Activated naive CD4-positive, alpha-beta T cell treated with anti-CD3 and anti-CD28 coated beads for 36 hours (primary cell): ENCODE measurements around the gene IMMP2L. TPM values are rescaled to one million over a fixed set of nuclear protein-coding genes. Genes with fewer than 3 reads are reported as not detected.

Experiments
- CTCF ChIA-PET: fragments of 350-600 bp; sonication (Branson Sonifier 250); formaldehyde crosslinking; loops from one replicate; lab custom pipeline; 2021; ENCODE audit warnings: antibody characterized with exemption; lab: Charles Lee
- DNase-seq: peaks from one replicate; pipeline ENCODE4 v3.0.0-alpha.2; 2020
- H3K27ac Mint-ChIP-seq: one replicate; pipeline ENCODE4 v1.8.0; 2021; ENCODE audit warnings: mild to moderate bottlenecking, mixed read lengths
- H3K27me3 Mint-ChIP-seq: one replicate; pipeline ENCODE4 v1.8.0; 2021; ENCODE audit warnings: low read depth, mixed read lengths
- H3K36me3 Mint-ChIP-seq: one replicate; pipeline ENCODE4 v1.8.0; 2021; ENCODE audit warnings: low read depth, mixed read lengths
- H3K4me1 Mint-ChIP-seq: one replicate; pipeline ENCODE4 v1.8.0; 2021; ENCODE audit warnings: low read depth, mixed read lengths
- H3K4me3 Mint-ChIP-seq: one replicate; pipeline ENCODE4 v1.8.0; 2021; ENCODE audit warnings: mild to moderate bottlenecking, moderate library complexity, mixed read lengths
- H3K9me3 Mint-ChIP-seq: one replicate; pipeline ENCODE4 v1.8.0; 2021; ENCODE audit warnings: mixed read lengths
- intact Hi-C: fragments of 100-400 bp; cut with micrococcal nuclease; formaldehyde crosslinking; loops from one replicate; pipeline ENCODE4 v1.15.1; 2023
- total RNA-seq, 2 experiments: library from RNA; stranded (reverse); gene quantifications; one replicate each; pipeline ENCODE4 v1.2.3, GENCODE V29; 2021

The IMMP2L gene
- total RNA-seq, 2 experiments from 2014 or later: 24.4 to 26.6 TPM

GRCh38 chr7:110875346-110875745 lies 686.9 kb downstream of the IMMP2L start:
- no peaks in the 10 kb centered on the region for H3K36me3 Mint-ChIP-seq
- H3K4me3 Mint-ChIP-seq: no peak overlapping the region
- no peak for DNase-seq
- CTCF ChIA-PET: no interaction called here
- H3K27me3 Mint-ChIP-seq: no peaks in the 10 kb centered on the region
- H3K4me1 Mint-ChIP-seq: no peaks in the 10 kb centered on the region
- no peaks in the 10 kb centered on the region for H3K9me3 Mint-ChIP-seq
- intact Hi-C loops: no loop called here
- H3K27ac Mint-ChIP-seq: no peak overlapping the region

GRCh38 chr7:110871856-110872255 lies 690.4 kb downstream of the IMMP2L start:
- no peaks in the 10 kb centered on the region for H3K27me3 Mint-ChIP-seq
- intact Hi-C loops: no loop called here
- no peak overlapping the region for H3K4me3 Mint-ChIP-seq
- no peaks in the 10 kb centered on the region for H3K4me1 Mint-ChIP-seq
- DNase-seq: no peak
- no peaks in the 10 kb centered on the region for H3K9me3 Mint-ChIP-seq
- no peak overlapping the region for H3K27ac Mint-ChIP-seq
- CTCF ChIA-PET: no interaction called here
- H3K36me3 Mint-ChIP-seq: no peaks in the 10 kb centered on the region

- CTCF ChIA-PET: no interaction called here
- H3K4me1 Mint-ChIP-seq: no peaks in the 10 kb centered on the region
- no peaks in the 10 kb centered on the region for H3K9me3 Mint-ChIP-seq
- intact Hi-C loops: no loop called here
- no peak overlapping the region for H3K27ac Mint-ChIP-seq
- no peaks in the 10 kb centered on the region for H3K27me3 Mint-ChIP-seq
- H3K4me3 Mint-ChIP-seq: no peak overlapping the region
- no peak for DNase-seq
- H3K36me3 Mint-ChIP-seq: no peaks in the 10 kb centered on the region
These were observed 691.4 kb downstream of the IMMP2L start for GRCh38 chr7:110870926-110871325.

- Mint-ChIP-seq H3K27me3 (no peaks in the 10 kb centered on the region), H3K4me3 (no peak overlapping the region), H3K36me3 (no peaks in the 10 kb centered on the region), H3K9me3 (no peaks in the 10 kb centered on the region), H3K4me1 (no peaks in the 10 kb centered on the region), H3K27ac (no peak overlapping the region)
- DNase-seq: no peak
- intact Hi-C loops: no loop called here
- CTCF ChIA-PET: no interaction called here
These were observed 693.8 kb downstream of the IMMP2L start for GRCh38 chr7:110868458-110868857.

GRCh38 chr7:110867771-110868170 lies 694.5 kb downstream of the IMMP2L start:
- no peaks in the 10 kb centered on the region for H3K27me3 Mint-ChIP-seq
- no peak overlapping the region for H3K4me3 Mint-ChIP-seq
- CTCF ChIA-PET: no interaction called here
- no peaks in the 10 kb centered on the region for H3K36me3 Mint-ChIP-seq
- intact Hi-C loops: no loop called here
- no peaks in the 10 kb centered on the region for H3K4me1 Mint-ChIP-seq
- no peak overlapping the region for H3K27ac Mint-ChIP-seq
- no peaks in the 10 kb centered on the region for H3K9me3 Mint-ChIP-seq
- no peak for DNase-seq

- Mint-ChIP-seq H3K4me1 (no peaks in the 10 kb centered on the region), H3K4me3 (no peak overlapping the region), H3K36me3 (no peaks in the 10 kb centered on the region), H3K27ac (no peak overlapping the region), H3K27me3 (no peaks in the 10 kb centered on the region), H3K9me3 (no peaks in the 10 kb centered on the region)
- intact Hi-C loops: no loop called here
- CTCF ChIA-PET: no interaction called here
- no peak for DNase-seq
These were observed 699.0 kb downstream of the IMMP2L start for GRCh38 chr7:110863258-110863657.

- Mint-ChIP-seq H3K27me3 (no peaks in the 10 kb centered on the region), H3K36me3 (no peaks in the 10 kb centered on the region), H3K4me1 (no peaks in the 10 kb centered on the region), H3K4me3 (no peak overlapping the region), H3K9me3 (no peaks in the 10 kb centered on the region), H3K27ac (no peak overlapping the region)
- CTCF ChIA-PET: no interaction called here
- no peak for DNase-seq
- intact Hi-C loops: no loop called here
These were observed 701.1 kb downstream of the IMMP2L start for GRCh38 chr7:110861163-110861562.

- DNase-seq: no peak
- CTCF ChIA-PET: no interaction called here
- intact Hi-C loops: no loop called here
- H3K4me1 Mint-ChIP-seq: no peaks in the 10 kb centered on the region
- no peaks in the 10 kb centered on the region for H3K27me3 Mint-ChIP-seq
- no peak overlapping the region for H3K4me3 Mint-ChIP-seq
- no peak overlapping the region for H3K27ac Mint-ChIP-seq
- H3K36me3 Mint-ChIP-seq: no peaks in the 10 kb centered on the region
- H3K9me3 Mint-ChIP-seq: no peaks in the 10 kb centered on the region
These were observed 705.2 kb downstream of the IMMP2L start for GRCh38 chr7:110857106-110857505.

GRCh38 chr7:110856704-110857103 lies 705.6 kb downstream of the IMMP2L start:
- no peaks in the 10 kb centered on the region for H3K4me1 Mint-ChIP-seq
- no peak overlapping the region for H3K4me3 Mint-ChIP-seq
- H3K36me3 Mint-ChIP-seq: no peaks in the 10 kb centered on the region
- intact Hi-C loops: no loop called here
- H3K27ac Mint-ChIP-seq: no peak overlapping the region
- no peak for DNase-seq
- H3K9me3 Mint-ChIP-seq: no peaks in the 10 kb centered on the region
- CTCF ChIA-PET: no interaction called here
- no peaks in the 10 kb centered on the region for H3K27me3 Mint-ChIP-seq

GRCh38 chr7:110854651-110855050 lies 707.6 kb downstream of the IMMP2L start:
- Mint-ChIP-seq H3K27me3 (no peaks in the 10 kb centered on the region), H3K4me3 (no peak overlapping the region), H3K9me3 (no peaks in the 10 kb centered on the region), H3K4me1 (no peaks in the 10 kb centered on the region), H3K36me3 (no peaks in the 10 kb centered on the region), H3K27ac (no peak overlapping the region)
- DNase-seq: no peak
- CTCF ChIA-PET: no interaction called here
- intact Hi-C loops: no loop called here

- DNase-seq: no peak
- no peak overlapping the region for H3K27ac Mint-ChIP-seq
- no peaks in the 10 kb centered on the region for H3K36me3 Mint-ChIP-seq
- no peaks in the 10 kb centered on the region for H3K9me3 Mint-ChIP-seq
- intact Hi-C loops: no loop called here
- H3K4me3 Mint-ChIP-seq: no peak overlapping the region
- H3K4me1 Mint-ChIP-seq: no peaks in the 10 kb centered on the region
- no peaks in the 10 kb centered on the region for H3K27me3 Mint-ChIP-seq
- CTCF ChIA-PET: no interaction called here
These were observed 708.1 kb downstream of the IMMP2L start for GRCh38 chr7:110854166-110854565.

- Mint-ChIP-seq H3K27me3 (no peaks in the 10 kb centered on the region), H3K9me3 (no peaks in the 10 kb centered on the region), H3K27ac (no peak overlapping the region), H3K4me3 (no peak overlapping the region), H3K4me1 (no peaks in the 10 kb centered on the region), H3K36me3 (no peaks in the 10 kb centered on the region)
- intact Hi-C loops: no loop called here
- CTCF ChIA-PET: no interaction called here
- DNase-seq: no peak
These were observed 709.0 kb downstream of the IMMP2L start for GRCh38 chr7:110853263-110853662.

GRCh38 chr7:110852156-110852940 lies 709.9 kb downstream of the IMMP2L start:
- no peaks in the 10 kb centered on the region for H3K4me1 Mint-ChIP-seq
- CTCF ChIA-PET: no interaction called here
- no peak for DNase-seq
- H3K27me3 Mint-ChIP-seq: no peaks in the 10 kb centered on the region
- no peaks in the 10 kb centered on the region for H3K36me3 Mint-ChIP-seq
- intact Hi-C loops: no loop called here
- no peak overlapping the region for H3K27ac Mint-ChIP-seq
- H3K4me3 Mint-ChIP-seq: no peak overlapping the region
- no peaks in the 10 kb centered on the region for H3K9me3 Mint-ChIP-seq
